H1 (cell line): ENCODE measurements around the gene UBE2Q2. TPM values are rescaled to one million over a fixed set of nuclear protein-coding genes. Genes with fewer than 3 reads are reported as not detected.

ENCODE experiments used
- CTCF ChIA-PET: fragments of 300-600 bp; sonication (Branson Sonifier 250); formaldehyde crosslinking; loops from one replicate; lab custom pipeline; 2021; ENCODE audit not compliant: partially characterized antibody; lab: Charles Lee
- POLR2A ChIA-PET: fragments of 300-600 bp; sonication (Branson Sonifier 250); formaldehyde crosslinking; loops from one replicate; lab custom pipeline; 2021; ENCODE audit warnings: inconsistent platforms; ENCODE audit not compliant: partially characterized antibody; lab: Charles Lee
- DNase-seq, 2 experiments: peaks; one replicate each; pipeline versions ENCODE4 v3.0.0 to v3.0.0-alpha.2; 2010 to 2022; ENCODE audit warnings: low spot score in 2 of 2, low read depth in 1 of 2, mixed read lengths in 1 of 2
- FAIRE-seq: peaks from 2 replicates; lab custom pipeline; 2011; peaks lifted over from hg19 to GRCh38; lab: Jason Lieb, UNC
- H2AFZ ChIP-seq: 2 replicates; pipeline ENCODE4 v1.8.1; 2012; ENCODE audit warnings: low read length, inconsistent platforms
- H2AK5ac ChIP-seq: 2 replicates; pipeline ENCODE4 v1.6.1; 2013; ENCODE audit warnings: low read depth, low read length
- H2BK120ac ChIP-seq: replicated peaks from 2 replicates; pipeline ENCODE3; 2013; ENCODE audit warnings: low read depth, low read length, inconsistent platforms
- H2BK12ac ChIP-seq: 2 replicates; pipeline ENCODE4 v1.6.1; 2013; ENCODE audit warnings: low read depth, low read length
- H2BK15ac ChIP-seq: 2 replicates; pipeline ENCODE4 v1.6.1; 2013; ENCODE audit warnings: low read length
- H2BK20ac ChIP-seq: 2 replicates; pipeline ENCODE4 v1.6.1; 2013; ENCODE audit warnings: low read length
- H2BK5ac ChIP-seq: 2 replicates; pipeline ENCODE4 v1.6.1; 2013; ENCODE audit warnings: low read depth, low read length
- H3K14ac ChIP-seq: 2 replicates; pipeline ENCODE4 v1.6.1; 2013; ENCODE audit warnings: inconsistent platforms; ENCODE audit not compliant: insufficient read length
- H3K18ac ChIP-seq: 2 replicates; pipeline ENCODE4 v1.6.1; 2013; ENCODE audit warnings: low read length; ENCODE audit errors: extremely low read depth
- H3K23ac ChIP-seq: 2 replicates; pipeline ENCODE4 v1.6.1; 2013; ENCODE audit warnings: inconsistent platforms; ENCODE audit not compliant: insufficient read length
- H3K23me2 ChIP-seq: 2 replicates; pipeline ENCODE4 v1.6.1; 2013; ENCODE audit warnings: low read depth, low read length
- H3K27ac ChIP-seq: 2 replicates; pipeline ENCODE4 v1.6.1; 2011; ENCODE audit warnings: low read depth, low read length, inconsistent platforms
- H3K27me3 ChIP-seq, 4 experiments: replicated peaks in 1 of 4; 1 replicate in 1 of 4; 2 replicates in 3 of 4; pipeline versions ENCODE4 v1.6.1 to v1.8.1; 2011 to 2013; ENCODE audit warnings: low read length in 3 of 4, mild to moderate bottlenecking in 3 of 4, inconsistent platforms in 2 of 4, mixed read lengths in 2 of 4, moderate library complexity in 1 of 4; ENCODE audit not compliant: control insufficient read depth in 3 of 4, insufficient read depth in 3 of 4; ENCODE audit errors: extremely low read depth in 1 of 4
- H3K36me3 ChIP-seq, 4 experiments: 2 replicates each; pipeline versions ENCODE4 v1.6.1 to v1.8.1; 2011 to 2013; ENCODE audit warnings: mild to moderate bottlenecking in 4 of 4, low read length in 3 of 4, moderate library complexity in 2 of 4, control low read depth in 1 of 4, inconsistent platforms in 1 of 4; ENCODE audit not compliant: insufficient read depth in 4 of 4, control insufficient read depth in 2 of 4
- H3K4ac ChIP-seq: replicated peaks from 2 replicates; pipeline ENCODE3; 2013; ENCODE audit warnings: low read length, low read depth, mixed read lengths, inconsistent platforms; ENCODE audit not compliant: insufficient read length
- H3K4me1 ChIP-seq, 4 experiments: replicated peaks in 1 of 4; 1 replicate in 1 of 4; 2 replicates in 3 of 4; pipeline versions ENCODE4 v1.6.1 to v1.8.1; 2011 to 2013; ENCODE audit warnings: low read length in 3 of 4, inconsistent platforms in 2 of 4, mixed read lengths in 1 of 4; ENCODE audit not compliant: insufficient read depth in 4 of 4, control insufficient read depth in 3 of 4
- H3K4me2 ChIP-seq, 2 experiments: 2 replicates each; pipeline versions ENCODE4 v1.6.1 to v1.8.1; 2011 to 2013; ENCODE audit warnings: low read depth in 2 of 2, low read length in 2 of 2, control low read depth in 1 of 2, inconsistent platforms in 1 of 2, mild to moderate bottlenecking in 1 of 2; ENCODE audit not compliant: insufficient read depth in 1 of 2
- H3K4me3 ChIP-seq, 4 experiments: fragments of 200-600, 300-600 bp in 1 of 4; sonication (generic), shearing (Covaris generic), sonication (Bioruptor Twin) in 1 of 4; 2 replicates each; pipeline versions ENCODE4 v1.5.1 to v1.8.1; 2011 to 2016; ENCODE audit warnings: low read length in 4 of 4, low read depth in 3 of 4, control low read depth in 2 of 4, inconsistent platforms in 2 of 4, mild to moderate bottlenecking in 2 of 4, mixed read lengths in 1 of 4, moderate library complexity in 1 of 4; ENCODE audit not compliant: insufficient read depth in 2 of 4; ENCODE audit errors: extremely low read depth in 1 of 4
- H3K56ac ChIP-seq: replicated peaks from 2 replicates; pipeline ENCODE3; 2013; ENCODE audit warnings: low read depth, mild to moderate bottlenecking, mixed read lengths, low read length, inconsistent platforms; ENCODE audit not compliant: insufficient read length
- H3K79me1 ChIP-seq: 2 replicates; pipeline ENCODE4 v1.6.1; 2013; ENCODE audit warnings: low read depth, low read length, control low read depth
- H3K79me2 ChIP-seq, 2 experiments: 2 replicates each; pipeline versions ENCODE4 v1.6.1 to v1.8.1; 2012 to 2013; ENCODE audit warnings: low read length in 2 of 2, mild to moderate bottlenecking in 2 of 2, inconsistent platforms in 1 of 2; ENCODE audit not compliant: insufficient read depth in 2 of 2, control insufficient read depth in 1 of 2
- H3K9ac ChIP-seq, 4 experiments: replicated peaks in 1 of 4; 1 replicate in 1 of 4; 2 replicates in 3 of 4; pipeline versions ENCODE4 v1.6.1 to v1.8.1; 2011 to 2013; ENCODE audit warnings: low read depth in 3 of 4, low read length in 3 of 4, control low read depth in 2 of 4, mild to moderate bottlenecking in 2 of 4, moderate library complexity in 2 of 4, inconsistent platforms in 1 of 4; ENCODE audit errors: extremely low read depth in 1 of 4
- H3K9me3 ChIP-seq, 2 experiments: 2 replicates each; pipeline versions ENCODE4 v1.6.1 to v1.8.1; 2012 to 2013; ENCODE audit warnings: mild to moderate bottlenecking in 2 of 2, moderate library complexity in 2 of 2, control low read depth in 1 of 2, inconsistent platforms in 1 of 2, low read depth in 1 of 2, low read length in 1 of 2, mixed read lengths in 1 of 2; ENCODE audit not compliant: insufficient read depth in 2 of 2
- H4K20me1 ChIP-seq, 2 experiments: replicated peaks in 1 of 2; 2 replicates each; pipeline versions ENCODE3 to v1.8.1; 2011 to 2013; ENCODE audit warnings: inconsistent platforms in 2 of 2, low read length in 2 of 2, mild to moderate bottlenecking in 1 of 2; ENCODE audit not compliant: insufficient read depth in 2 of 2, control insufficient read depth in 1 of 2
- H4K5ac ChIP-seq: 2 replicates; pipeline ENCODE4 v1.6.1; 2013; ENCODE audit warnings: low read length, low read depth, mixed read lengths, inconsistent platforms; ENCODE audit not compliant: insufficient read length
- H4K8ac ChIP-seq: 2 replicates; pipeline ENCODE4 v1.8.0; 2013; ENCODE audit warnings: mild to moderate bottlenecking, moderate library complexity, low read length, inconsistent platforms; ENCODE audit not compliant: insufficient read depth; ENCODE audit errors: extremely low read depth
- H4K91ac ChIP-seq: replicated peaks from 2 replicates; pipeline ENCODE3; 2013; ENCODE audit warnings: low read length, mixed read lengths, inconsistent platforms; ENCODE audit not compliant: insufficient read length
- BACH1 ChIP-seq: IDR thresholded peaks from 2 replicates; pipeline ENCODE4 v1.6.1; 2012; ENCODE audit warnings: low read length, improper control_type of control experiment
- CBX5 ChIP-seq: fragments of 300-800, 300-1000 bp; sonication (generic); IDR thresholded peaks from 2 replicates; pipeline ENCODE4 v1.7.1; 2016; ENCODE audit warnings: antibody characterized with exemption, low read length, low read depth
- CHD1 ChIP-seq: IDR thresholded peaks from 2 replicates; pipeline ENCODE4 v1.6.1; 2012; ENCODE audit warnings: low read depth, low read length, improper control_type of control experiment
- EZH2 ChIP-seq: fragments of 200-600 bp; sonication (generic); IDR thresholded peaks from 2 replicates; pipeline ENCODE4 v1.7.1; 2012; ENCODE audit warnings: low read depth, mild to moderate bottlenecking, moderate library complexity, low read length, inconsistent platforms; ENCODE audit not compliant: severe bottlenecking
- HDAC6 ChIP-seq: IDR thresholded peaks from one replicate; pipeline ENCODE4 v1.7.1; 2012; ENCODE audit warnings: low read depth, mild to moderate bottlenecking, inconsistent platforms, low read length, moderate library complexity
- KDM4A ChIP-seq: IDR thresholded peaks from one replicate; pipeline ENCODE4 v1.7.1; 2012; ENCODE audit warnings: low read depth, mild to moderate bottlenecking, moderate library complexity, low read length, inconsistent platforms; ENCODE audit not compliant: severe bottlenecking
- POLR2A ChIP-seq, 2 experiments: IDR thresholded peaks; 1 replicate in 1 of 2; 2 replicates in 1 of 2; pipeline ENCODE4 v1.6.1; 2011; ENCODE audit warnings: low read depth in 2 of 2, low read length in 2 of 2, mild to moderate bottlenecking in 2 of 2; ENCODE audit errors: control extremely low read depth in 1 of 2
- RBBP5 ChIP-seq: IDR thresholded peaks from 2 replicates; pipeline ENCODE4 v1.7.1; 2012; ENCODE audit warnings: low read depth, mild to moderate bottlenecking, inconsistent platforms, low read length, moderate library complexity, borderline replicate concordance
- SAP30 ChIP-seq: fragments of 300-600 bp; sonication (generic); IDR thresholded peaks from 2 replicates; pipeline ENCODE4 v1.7.1; 2012; ENCODE audit warnings: low read length, moderate library complexity, mild to moderate bottlenecking, inconsistent platforms; ENCODE audit not compliant: insufficient read depth, insufficient replicate concordance
- SP4 ChIP-seq: IDR thresholded peaks from 2 replicates; pipeline ENCODE4 v1.6.1; 2012; ENCODE audit warnings: low read length, inconsistent platforms
- TAF1 ChIP-seq: IDR thresholded peaks from 2 replicates; pipeline ENCODE4 v1.6.1; 2011; ENCODE audit warnings: mild to moderate bottlenecking, low read depth, low read length
- TAF7 ChIP-seq: optimal IDR thresholded peaks from 2 replicates; pipeline ENCODE3; 2011; ENCODE audit warnings: low read depth, mild to moderate bottlenecking, inconsistent platforms, low read length, moderate library complexity, borderline replicate concordance
- WGBS, 2 experiments: shearing (Covaris generic) in 1 of 2; methylation state at CpG; one replicate each; pipeline versions ENCODE4 v1.1.6 to v1.1.7; 2013 to 2015; ENCODE audit warnings: low lambda C conversion rate in 2 of 2, mixed read lengths in 2 of 2, inconsistent platforms in 1 of 2, low coverage in 1 of 2, missing lambda C conversion rate in 1 of 2; ENCODE audit not compliant: insufficient replicate concordance in 2 of 2, insufficient coverage in 1 of 2, insufficient read length in 1 of 2; ENCODE audit errors: extremely low coverage in 1 of 2, missing lambda C conversion rate in 1 of 2; 5-methylcytosine and 5-hydroxymethylcytosine counted together
- polyA plus RNA-seq, 7 experiments: library from polyadenylated mRNA; depleted of rRNA in 3 of 7; stranded (reverse) in 5 of 7; unstranded in 2 of 7; fragments of >200 nt in 5 of 7; fragments of 200-250 nt in 2 of 7; gene quantifications; 1 replicate in 5 of 7; 2 replicates in 1 of 7; 4 replicates in 1 of 7; pipeline versions ENCODE4 v1.2.1 to v1.2.3, GENCODE V29; 2011 to 2013; ENCODE audit warnings: missing spikeins in 2 of 7, mixed read lengths in 2 of 7
- total RNA-seq: library from RNA; stranded (reverse); fragmentation: NEBNext Ultra II Directional; extraction: Animal tissue kit (Norgen Biotek cat#: 25700); gene quantifications from 2 replicates; pipeline ENCODE4 v1.2.1, GENCODE V29; 2021

Gene UBE2Q2
- total and polyA plus RNA-seq, 2 of the 8 experiments (the other 6 are each of a cell fraction or from before 2014, with no cell fraction given), result 10.1 to 22.7 TPM

- FAIRE-seq (no peak), DNase-seq (no peak)
- WGBS, 2 experiments, result 79% methylated on average over 1 of the region's 1 CpG; no CpG with 5 or more reads in 1 of the 2 experiments
- Histone ChIP-seq H3K4me1 (peaks cover 0 to 12% (median 6%) of the 10 kb centered on the region in 4 experiments), H3K36me3 (peaks cover 0 to 2% (median 0%) of the 10 kb centered on the region in 4 experiments; a peak in 2 of 8 replicates), H2BK120ac (no peak overlapping the region), H4K8ac (no peak overlapping the region), H3K23me2 (peaks cover 5% of the 10 kb centered on the region), H3K9me3 (no peaks in the 10 kb centered on the region), H3K23ac (no peak overlapping the region), H3K27me3 (no peaks in the 10 kb centered on the region), H3K4me3 (no peak overlapping the region), H3K4ac (no peak overlapping the region), H3K27ac (no peak overlapping the region), H3K4me2 (no peak overlapping the region), H4K20me1 (peaks cover 11 to 13% of the 10 kb centered on the region in 2 experiments), H4K91ac (no peak overlapping the region), H2BK20ac (no peak overlapping the region), H2BK15ac (no peak overlapping the region), H2BK5ac (no peak overlapping the region), H2AFZ (no peak overlapping the region), H2AK5ac (no peak overlapping the region), H3K79me2 (peaks cover 24 to 99% of the 10 kb centered on the region in 2 experiments), H3K18ac (no peak overlapping the region), H2BK12ac (no peak overlapping the region), H3K9ac (no peak overlapping the region), H4K5ac (no peak overlapping the region), H3K56ac (no peak overlapping the region), H3K14ac (no peak overlapping the region), H3K79me1 (peaks cover 11% of the 10 kb centered on the region)
- ChIA-PET CTCF (interaction anchor here (1.0 to 3.4 kb wide), 3 partner anchors 27 to 79 kb away, joined by 3 to 13 read pairs (median 3); no protein-coding TSS in a partner anchor), POLR2A (no interaction called here)
- TF ChIP-seq SAP30 (no peak), HDAC6 (no peak), TAF7 (no peak), TAF1 (no peak), CHD1 (no peak), BACH1 (no peak), EZH2 (no peak), KDM4A (no peak), POLR2A (IDR thresholded peaks at IDR 0.05; ENCODE audit: control extremely low read depth in 1 of 2, low read depth in 2 of 2, low read length in 2 of 2) (no peak), RBBP5 (no peak), CBX5 (no peak), SP4 (no peak)
These were observed 5.9 kb downstream of the UBE2Q2 start for GRCh38 chr15:75849167-75849566.
